NCI-H2081 (cell line): Measurements from ENCODE around the gene SAMM50.
"Not testable (repeated sequence)": the region's sequence is repeated elsewhere in the genome, so short reads cannot be mapped to it uniquely, and the experiment has no call there.

Source experiments
- DNase-seq, 2 experiments: peaks; one replicate each; lab custom pipeline; 2025; lab: John Stamatoyannopoulos, UW

The SAMM50 gene

GRCh38 chr22:44000123-44000522 lies 44.9 kb downstream of the SAMM50 start:
- DNase-seq: no peak

- DNase-seq: no peak
Measured at GRCh38 chr22:44001521-44001920, 46.3 kb downstream of the SAMM50 start.

DNA sequence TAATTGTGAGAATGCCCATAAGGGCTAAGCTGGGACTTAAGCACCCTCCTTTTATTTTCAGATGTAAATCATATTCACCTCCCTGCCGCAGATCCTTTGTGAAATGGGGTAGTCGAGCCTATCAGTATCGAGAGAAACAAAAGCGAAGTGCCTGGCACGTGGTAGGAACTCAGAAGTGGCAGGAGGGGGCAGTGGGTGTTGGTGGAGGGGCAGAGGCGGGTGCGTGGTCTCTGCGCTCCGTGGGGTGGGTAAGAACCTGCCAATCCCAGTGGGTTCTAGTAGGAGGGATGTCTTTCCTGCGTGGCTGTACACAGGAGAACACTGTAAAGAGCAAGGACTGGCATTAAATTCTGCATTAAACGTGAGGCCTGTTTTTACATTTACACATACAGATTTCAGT lies 47.1 kb downstream of the SAMM50 start:
- DNase-seq: no peak

- DNase-seq: no peak
Measured at GRCh38 chr22:44002997-44003396, 47.8 kb downstream of the SAMM50 start.

DNA sequence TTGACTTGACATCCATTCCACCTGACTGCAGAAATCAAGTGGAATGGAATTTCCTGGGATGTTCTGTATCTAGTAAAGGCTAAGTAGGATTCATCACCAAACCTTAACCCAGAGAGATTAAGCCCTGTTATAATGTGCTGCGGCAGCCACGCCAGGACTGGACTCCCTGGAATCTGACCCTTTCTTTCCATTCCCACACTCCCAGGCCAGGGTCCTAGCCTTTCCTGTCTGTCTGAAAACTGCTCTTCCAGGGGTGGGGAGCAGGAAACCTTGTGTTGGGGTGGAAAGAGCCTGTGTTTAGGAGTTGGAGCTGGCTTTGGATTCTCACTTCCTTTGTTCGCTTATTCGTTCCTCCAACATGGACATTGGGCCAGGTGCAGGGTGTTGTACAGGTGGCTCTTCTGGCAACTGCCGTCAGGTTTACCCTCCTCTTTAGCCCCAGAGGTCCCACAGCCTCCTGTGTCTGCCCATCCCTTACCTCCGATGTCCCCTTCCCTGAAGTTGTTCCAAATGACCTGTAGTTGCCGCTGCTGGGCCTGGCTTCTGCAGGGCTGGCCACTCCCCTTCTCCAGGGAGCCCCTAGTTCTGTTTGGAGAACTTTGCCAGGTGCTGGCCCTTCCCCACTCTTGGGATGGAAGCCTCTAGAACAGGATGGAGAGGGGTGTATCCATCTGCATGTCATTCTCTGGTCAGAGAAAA lies 48.3 kb downstream of the SAMM50 start:
- no peak for DNase-seq

- DNase-seq: no peak
Measured at GRCh38 chr22:44004104-44004460, 48.8 kb downstream of the SAMM50 start.

GRCh38 chr22:44005524-44005923 lies 50.3 kb downstream of the SAMM50 start:
- no peak for DNase-seq

- no peak for DNase-seq
Measured at GRCh38 chr22:44012162-44012561, 56.9 kb downstream of the SAMM50 start.

DNA sequence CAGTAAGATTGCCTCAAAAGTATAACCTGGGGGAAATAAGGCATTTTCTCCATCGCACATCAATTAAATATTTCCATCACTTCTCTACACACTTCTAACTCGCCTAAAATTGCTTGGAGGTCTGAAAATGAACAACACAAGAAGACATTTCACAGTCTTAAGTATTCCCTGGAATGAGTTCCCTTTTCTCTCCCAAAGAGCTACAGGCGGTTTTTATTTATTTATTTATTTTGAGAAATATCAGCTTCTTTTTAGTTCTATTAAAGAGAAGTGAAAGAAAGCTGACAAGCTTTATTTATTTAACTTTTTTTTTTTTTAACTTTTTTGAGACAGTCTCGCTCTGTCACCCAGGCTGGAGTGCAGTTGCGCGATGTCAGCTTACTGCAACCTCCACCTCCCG lies 57.3 kb downstream of the SAMM50 start:
- no peak for DNase-seq

GRCh38 chr22:44014241-44014640 lies 59.0 kb downstream of the SAMM50 start:
- no peak for DNase-seq

GRCh38 chr22:44016586-44016985 lies 61.3 kb downstream of the SAMM50 start:
- not testable (repeated sequence) for DNase-seq

- no peak for DNase-seq
Measured at GRCh38 chr22:44018594-44018993, 63.4 kb downstream of the SAMM50 start.

- DNase-seq: no peak
Measured at GRCh38 chr22:44019416-44019815, 64.2 kb downstream of the SAMM50 start.

DNA sequence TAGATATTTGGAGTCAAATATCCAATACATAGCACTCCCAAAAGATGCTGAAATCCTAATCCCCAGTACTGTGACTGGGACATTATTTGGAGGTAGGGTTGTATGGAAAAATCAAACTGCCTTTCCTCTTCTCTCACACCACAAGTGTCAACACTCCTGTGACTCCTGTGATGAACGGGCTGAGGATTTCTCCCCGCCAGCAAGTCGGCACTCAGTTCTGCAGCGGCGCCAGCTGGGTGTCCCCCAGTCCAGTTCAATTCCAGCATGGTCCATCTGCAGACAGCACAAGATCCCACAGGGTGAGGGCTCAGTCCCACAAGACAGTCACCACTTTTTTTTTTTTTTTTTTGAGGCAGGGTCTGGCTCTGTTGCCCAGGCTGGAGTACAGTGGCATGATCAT lies 64.6 kb downstream of the SAMM50 start:
- DNase-seq: no peak

DNA sequence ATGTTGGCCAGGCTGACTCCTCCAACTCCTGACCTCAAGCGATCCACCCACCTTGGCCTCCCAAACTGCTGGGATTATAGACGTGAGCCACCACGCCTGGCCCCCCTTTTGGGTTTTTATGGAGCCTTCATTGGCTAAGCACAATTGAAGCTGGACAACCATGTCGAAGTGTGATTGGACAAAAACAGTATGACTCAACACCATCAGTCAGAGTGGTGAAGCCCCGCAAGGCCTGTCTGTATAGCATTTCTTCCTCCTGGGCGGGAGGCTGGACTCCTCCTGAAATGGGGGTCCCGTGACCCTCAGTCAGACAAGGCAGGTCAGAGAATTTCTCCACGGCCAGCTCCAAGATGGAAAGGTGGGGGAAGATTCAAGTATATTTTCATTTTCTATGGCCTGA lies 65.7 kb downstream of the SAMM50 start:
- DNase-seq: no peak

DNA sequence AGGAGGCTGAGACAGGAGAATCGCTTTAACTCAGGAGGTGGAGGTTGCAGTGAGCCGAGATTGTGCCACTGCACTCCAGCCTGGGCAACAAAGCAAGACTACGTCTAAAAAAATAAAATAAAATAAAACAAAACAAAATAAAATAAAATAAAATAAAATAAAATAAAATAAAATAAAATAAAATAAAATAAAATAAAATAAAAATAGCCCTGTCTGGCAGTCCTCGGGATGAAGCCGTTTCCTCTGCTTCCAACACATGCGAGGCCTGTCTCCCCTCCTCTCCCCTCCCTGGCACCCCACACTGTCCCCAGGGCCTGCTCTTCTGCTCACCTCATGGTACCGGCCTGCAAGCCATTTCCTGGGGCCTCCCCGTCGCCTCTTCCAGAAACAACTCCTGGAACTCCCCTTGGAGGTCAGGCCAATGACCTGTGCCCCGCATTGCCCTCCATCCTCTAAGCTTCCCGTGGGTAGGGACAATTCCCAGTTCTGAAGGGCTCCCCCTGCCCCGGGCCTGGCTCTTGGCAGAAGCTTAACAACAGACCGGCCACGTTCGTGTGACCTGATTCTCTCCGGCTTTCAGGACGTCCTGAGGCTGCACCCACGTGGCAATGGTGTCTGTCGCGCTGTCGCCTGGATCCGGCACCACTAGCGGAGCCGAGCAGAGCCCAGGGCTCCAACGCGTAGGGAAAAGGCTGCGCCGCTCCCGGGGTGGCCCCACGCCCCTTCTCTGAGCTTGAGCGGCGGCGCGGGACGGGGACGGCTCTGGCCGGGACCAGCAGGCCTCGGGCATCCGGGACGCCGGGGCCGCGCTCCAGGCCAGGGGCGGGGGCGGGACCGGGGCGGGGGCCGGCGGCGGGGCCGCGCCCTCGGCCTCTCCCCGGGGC lies 68.4 kb downstream of the SAMM50 start:
- peak in 1 of 2 experiments; percentile 26 for DNase-seq

DNA sequence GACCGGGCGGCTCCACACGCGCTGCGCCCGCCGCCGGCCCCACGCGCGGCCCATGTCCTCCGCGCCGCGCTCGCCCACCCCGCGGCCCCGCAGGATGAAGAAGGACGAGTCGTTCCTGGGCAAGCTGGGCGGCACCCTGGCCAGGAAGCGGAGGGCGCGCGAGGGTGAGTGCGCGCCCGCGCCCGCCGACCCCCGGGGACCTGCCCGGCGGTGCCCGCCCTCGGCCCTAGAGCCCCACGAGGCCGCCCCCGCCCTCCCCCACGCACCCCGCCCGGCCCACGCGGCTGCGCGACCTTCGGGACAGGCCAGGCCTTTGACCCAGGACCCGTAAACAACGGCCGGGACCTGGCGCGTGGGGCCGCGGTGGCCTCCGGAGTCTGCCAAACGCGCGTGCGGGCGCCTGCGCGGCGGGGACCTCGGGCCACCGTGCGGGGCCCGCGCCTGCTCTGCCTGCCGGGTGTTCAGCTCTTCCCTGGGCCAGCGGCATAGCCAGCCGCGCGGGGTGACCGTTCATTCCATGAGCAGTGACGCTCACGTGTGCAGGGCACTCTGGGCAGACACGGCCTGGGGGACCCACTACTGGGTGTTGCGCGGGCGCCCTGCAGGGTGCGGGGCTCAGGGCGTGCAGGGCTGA lies 69.2 kb downstream of the SAMM50 start, which contains the start of gene PARVB:
Gene PARVB, plus strand, starts transcription at position 15 of the 634 bp plus-strand sequence. Its CDS starts 38 bp downstream, at position 53.
- DNase-seq: peak in 1 of 2 experiments; percentile 15

DNA sequence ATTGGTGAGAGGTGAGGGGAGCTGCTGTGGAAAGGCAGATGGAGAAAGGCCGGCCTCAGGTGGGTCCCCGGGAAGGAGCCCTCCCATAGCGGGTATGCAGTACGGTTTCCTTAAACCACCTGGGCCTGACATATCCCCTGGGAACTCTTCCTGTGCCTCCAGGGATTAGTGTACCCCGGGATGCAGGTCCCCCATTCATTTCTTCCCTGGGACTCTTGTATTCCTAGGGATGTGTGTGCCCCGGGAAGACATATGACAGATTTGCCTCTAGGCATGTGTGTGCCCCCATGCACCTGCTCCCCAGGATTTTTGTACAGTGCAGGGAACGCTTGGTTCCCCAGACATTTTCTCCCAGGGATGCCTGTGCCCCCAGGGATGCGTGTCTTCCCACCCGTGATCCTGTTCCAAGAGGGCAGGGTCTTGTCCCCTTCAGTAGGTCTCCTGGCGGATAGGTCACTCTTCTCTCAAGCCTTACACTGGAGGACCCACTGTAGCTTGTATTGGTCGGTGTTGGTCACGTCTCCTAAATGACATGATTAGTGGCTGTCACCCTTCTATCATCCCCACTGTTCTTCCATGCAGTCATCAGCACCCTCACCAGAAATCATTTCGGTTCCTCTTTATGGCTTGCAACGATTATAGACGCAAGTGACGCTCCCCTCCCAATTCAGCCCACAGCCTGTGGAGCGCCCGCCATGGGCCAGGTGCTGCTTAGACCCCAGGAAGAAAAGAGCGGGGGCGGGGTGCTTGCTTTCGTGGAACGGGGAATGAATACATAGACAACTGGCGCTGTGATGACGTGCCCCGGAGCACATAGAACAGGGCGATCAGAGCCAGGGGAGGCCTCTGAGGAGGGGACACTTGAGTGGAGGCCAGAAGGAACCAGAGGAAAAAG lies 70.2 kb downstream of the SAMM50 start:
- DNase-seq: no peak

- DNase-seq: no peak
Measured at GRCh38 chr22:44026066-44026629, 70.9 kb downstream of the SAMM50 start.

GRCh38 chr22:44026630-44027511 lies 71.6 kb downstream of the SAMM50 start:
- no peak for DNase-seq
